ENCODE data around the gene FAM25C.
"Not testable (repeated sequence)": the region's sequence is repeated elsewhere in the genome, so short reads cannot be mapped to it uniquely, and the experiment has no call there.

FAM25C gene

DNA sequence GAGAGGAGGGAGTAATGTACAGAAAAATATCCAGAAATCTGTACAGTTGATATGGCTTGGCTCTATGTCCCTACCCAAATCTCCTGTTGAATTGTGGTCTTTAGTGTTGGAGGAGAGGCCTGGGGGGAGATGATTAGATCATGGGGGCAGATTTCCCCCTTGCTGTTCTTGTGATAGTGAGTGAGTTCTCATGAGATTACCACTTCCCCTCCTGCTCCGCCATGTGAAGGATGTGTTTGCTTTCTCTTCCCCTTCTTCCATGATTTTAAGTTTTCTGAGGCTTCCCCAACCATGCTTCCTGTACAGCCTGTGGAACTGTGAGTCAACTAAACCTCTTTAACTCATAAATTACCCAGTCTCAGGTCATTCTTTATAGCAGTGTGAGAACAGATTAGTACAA lies 52.2 kb downstream of the FAM25C start:
- not testable (repeated sequence) for DNase-seq

Measured in CD4-positive, alpha-beta T cell treated with Interleukin-21 for 1 hour (primary cell).